C1 segment of cervical spinal cord (tissue), 14 donors: ENCODE results near the gene C1QL4.
"Not testable (repeated sequence)": the region's sequence is repeated elsewhere in the genome, so short reads cannot be mapped to it uniquely, and the experiment has no call there.

Experiments used
- DNase-seq, 14 donors: peaks; one replicate each; lab custom pipeline; 2025; lab: John Stamatoyannopoulos, UW

The C1QL4 gene

DNA sequence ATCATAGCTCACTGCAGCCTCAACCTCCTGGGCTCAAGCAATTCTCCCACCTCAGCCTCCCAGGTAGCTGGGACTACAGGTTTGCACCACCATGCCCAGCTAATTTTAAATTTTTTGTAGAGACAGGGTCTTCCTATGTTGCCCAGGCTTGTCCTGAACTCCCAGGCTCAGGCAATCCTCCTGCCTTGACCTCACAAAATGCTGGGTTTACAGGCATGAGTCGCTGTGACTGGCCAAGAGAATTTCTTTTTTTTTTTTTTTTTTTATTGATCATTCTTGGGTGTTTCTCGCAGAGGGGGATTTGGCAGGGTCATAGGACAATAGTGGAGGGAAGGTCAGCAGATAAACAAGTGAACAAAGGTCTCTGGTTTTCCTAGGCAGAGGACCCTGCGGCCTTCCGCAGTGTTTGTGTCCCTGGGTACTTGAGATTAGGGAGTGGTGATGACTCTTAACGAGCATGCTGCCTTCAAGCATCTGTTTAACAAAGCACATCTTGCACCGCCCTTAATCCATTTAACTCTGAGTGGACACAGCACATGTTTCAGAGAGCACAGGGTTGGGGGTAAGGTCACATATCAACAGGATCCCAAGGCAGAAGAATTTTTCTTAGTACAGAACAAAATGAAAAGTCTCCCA lies 54.1 kb downstream of the C1QL4 start:
- not testable (repeated sequence) for DNase-seq
